ACC112 (cell line): ENCODE results near the gene TMEM131L.
"Not testable (repeated sequence)": the region's sequence is repeated elsewhere in the genome, so short reads cannot be mapped to it uniquely, and the experiment has no call there.

Source experiments
- H2AFZ ChIP-seq: fragments of 200-600 bp; sonication (generic); one replicate; pipeline ENCODE4 v1.6.0; 2017; ENCODE audit warnings: antibody characterized with exemption, low read length; ENCODE audit not compliant: unreplicated experiment
- H3K27ac ChIP-seq: fragments of 200-600 bp; sonication (generic); 2 replicates; pipeline ENCODE4 v1.5.1; 2014; ENCODE audit warnings: low read depth, mild to moderate bottlenecking, antibody characterized with exemption, low read length, moderate library complexity
- H3K27me3 ChIP-seq: fragments of 200-600 bp; sonication (generic); 2 replicates; pipeline ENCODE4 v1.6.1; 2014; ENCODE audit warnings: mild to moderate bottlenecking, antibody characterized with exemption, low read length, moderate library complexity, mixed read lengths; ENCODE audit not compliant: insufficient read depth
- H3K36me3 ChIP-seq: fragments of 200-600 bp; sonication (generic); 2 replicates; pipeline ENCODE4 v1.6.1; 2016; ENCODE audit warnings: mild to moderate bottlenecking, antibody characterized with exemption, low read length, moderate library complexity, mixed read lengths; ENCODE audit not compliant: insufficient read depth
- H3K4me1 ChIP-seq: fragments of 200-600 bp; sonication (generic); one replicate; pipeline ENCODE4 v1.6.1; 2016; ENCODE audit warnings: low read length, mixed read lengths; ENCODE audit not compliant: insufficient read depth, unreplicated experiment, control insufficient read depth
- H3K4me3 ChIP-seq: fragments of 200-600 bp; sonication (generic); 2 replicates; pipeline ENCODE4 v1.5.1; 2014; ENCODE audit warnings: mild to moderate bottlenecking, low read depth, low read length
- H3K79me2 ChIP-seq: fragments of 200-600 bp; sonication (generic); one replicate; pipeline ENCODE4 v1.6.0; 2016; ENCODE audit warnings: low read length; ENCODE audit not compliant: control insufficient read depth, unreplicated experiment, insufficient read depth

The TMEM131L gene

GRCh38 chr4:153602758-153603157 is 136.6 kb downstream of the TMEM131L start:
- Histone ChIP-seq H3K4me3 (no peak overlapping the region), H3K27me3 (no peaks in the 10 kb centered on the region), H3K79me2 (no peaks in the 10 kb centered on the region), H3K27ac (no peak overlapping the region), H3K36me3 (0 out of 2 replicates have a peak, but pooled peaks cover 3% of the 10 kb centered on the region), H3K4me1 (no peaks in the 10 kb centered on the region), H2AFZ (no peak overlapping the region)

- Histone ChIP-seq H3K4me3 (no peak overlapping the region), H3K36me3 (0 out of 2 replicates have a peak, but pooled peaks cover 3% of the 10 kb centered on the region), H3K79me2 (no peaks in the 10 kb centered on the region), H3K27ac (no peak overlapping the region), H3K27me3 (no peaks in the 10 kb centered on the region), H2AFZ (no peak overlapping the region), H3K4me1 (no peaks in the 10 kb centered on the region)
Observed at GRCh38 chr4:153603258-153603657, 137.1 kb downstream of the TMEM131L start.

GRCh38 chr4:153603835-153604234 is 137.7 kb downstream of the TMEM131L start:
- no peak overlapping the region for H3K4me3 ChIP-seq
- no peak overlapping the region for H3K27ac ChIP-seq
- H3K36me3 ChIP-seq = 0 out of 2 replicates have a peak, but pooled peaks cover 3% of the 10 kb centered on the region
- H3K27me3 ChIP-seq = no peaks in the 10 kb centered on the region
- no peaks in the 10 kb centered on the region for H3K4me1 ChIP-seq
- H3K79me2 ChIP-seq = no peaks in the 10 kb centered on the region
- no peak overlapping the region for H2AFZ ChIP-seq

GRCh38 chr4:153609070-153609469 is 142.9 kb downstream of the TMEM131L start:
- not testable (repeated sequence) for H2AFZ ChIP-seq, H3K27me3 ChIP-seq, H3K27ac ChIP-seq, H3K4me3 ChIP-seq, H3K4me1 ChIP-seq, H3K79me2 ChIP-seq
- H3K36me3 ChIP-seq = peaks cover 14% of the 10 kb centered on the region

GRCh38 chr4:153610623-153611376 is 144.6 kb downstream of the TMEM131L start:
- no peaks in the 10 kb centered on the region for H3K79me2 ChIP-seq
- no peak overlapping the region for H3K27ac ChIP-seq
- H2AFZ ChIP-seq = no peak overlapping the region
- no peak overlapping the region for H3K4me3 ChIP-seq
- H3K36me3 ChIP-seq = peaks cover 14% of the 10 kb centered on the region
- peaks cover 4% of the 10 kb centered on the region for H3K4me1 ChIP-seq
- no peaks in the 10 kb centered on the region for H3K27me3 ChIP-seq

GRCh38 chr4:153611679-153612078 is 145.5 kb downstream of the TMEM131L start:
- Histone ChIP-seq H3K79me2 (no peaks in the 10 kb centered on the region), H3K27me3 (no peaks in the 10 kb centered on the region), H3K36me3 (peaks cover 14% of the 10 kb centered on the region)

GRCh38 chr4:153612878-153613277 is 146.7 kb downstream of the TMEM131L start:
- no peak overlapping the region for H3K27ac ChIP-seq
- H3K4me3 ChIP-seq = no peak overlapping the region
- no peaks in the 10 kb centered on the region for H3K27me3 ChIP-seq
- H2AFZ ChIP-seq = no peak overlapping the region
- H3K79me2 ChIP-seq = no peaks in the 10 kb centered on the region
- H3K4me1 ChIP-seq = peaks cover 4% of the 10 kb centered on the region
- peaks cover 14% of the 10 kb centered on the region for H3K36me3 ChIP-seq

More at GRCh38 chr4:153611679-153612078, 145.5 kb downstream of the TMEM131L start:
- Histone ChIP-seq H3K27ac (no peak overlapping the region), H2AFZ (no peak overlapping the region), H3K4me3 (no peak overlapping the region), H3K4me1 (peaks cover 4% of the 10 kb centered on the region)

GRCh38 chr4:153616006-153616555 is 149.9 kb downstream of the TMEM131L start:
- H3K27me3 ChIP-seq = no peaks in the 10 kb centered on the region
- peaks cover 14% of the 10 kb centered on the region for H3K36me3 ChIP-seq
- H3K79me2 ChIP-seq = no peaks in the 10 kb centered on the region
- H3K4me3 ChIP-seq = no peak overlapping the region
- H3K4me1 ChIP-seq = peaks cover 4% of the 10 kb centered on the region
- no peak overlapping the region for H3K27ac ChIP-seq
- H2AFZ ChIP-seq = no peak overlapping the region

- H3K27ac ChIP-seq = no peak overlapping the region
- H3K4me3 ChIP-seq = no peak overlapping the region
- no peaks in the 10 kb centered on the region for H3K4me1 ChIP-seq
- H3K79me2 ChIP-seq = no peaks in the 10 kb centered on the region
- H3K36me3 ChIP-seq = no peaks in the 10 kb centered on the region
- no peaks in the 10 kb centered on the region for H3K27me3 ChIP-seq
- H2AFZ ChIP-seq = no peak overlapping the region
Observed at GRCh38 chr4:153618833-153619232, 152.7 kb downstream of the TMEM131L start.

- H3K27ac ChIP-seq = no peak overlapping the region
- no peaks in the 10 kb centered on the region for H3K27me3 ChIP-seq
- no peaks in the 10 kb centered on the region for H3K36me3 ChIP-seq
- H3K79me2 ChIP-seq = no peaks in the 10 kb centered on the region
- H3K4me1 ChIP-seq = no peaks in the 10 kb centered on the region
- H2AFZ ChIP-seq = no peak overlapping the region
- no peak overlapping the region for H3K4me3 ChIP-seq
Observed at GRCh38 chr4:153619811-153620210, 153.7 kb downstream of the TMEM131L start.

GRCh38 chr4:153620352-153620751 is 154.2 kb downstream of the TMEM131L start:
- H3K79me2 ChIP-seq = no peaks in the 10 kb centered on the region
- H2AFZ ChIP-seq = no peak overlapping the region
- H3K36me3 ChIP-seq = no peaks in the 10 kb centered on the region
- H3K4me1 ChIP-seq = no peaks in the 10 kb centered on the region
- no peaks in the 10 kb centered on the region for H3K27me3 ChIP-seq
- H3K27ac ChIP-seq = no peak overlapping the region
- H3K4me3 ChIP-seq = no peak overlapping the region
